Measurements from ENCODE around the gene LY6G6F.

GRCh38 chr6:31666337-31666965, 40.2 kb upstream of the LY6G6F start:
- no peak for TF ChIP-seq CTCF (IDR thresholded peaks at IDR 0.05)
- TF ChIP-seq EZH2 (IDR thresholded peaks at IDR 0.05; ENCODE audit: borderline replicate concordance, insufficient read depth, low read depth, low read length, poor library complexity, severe bottlenecking) = no peak
